ENCODE data around the gene KRTAP4-11. TPM values are rescaled to one million over a fixed set of nuclear protein-coding genes. Genes with fewer than 3 reads are reported as not detected.

The KRTAP4-11 gene
- total and polyA plus RNA-seq, 2 of the 13 experiments (the other 11 are each of a cell fraction or from before 2014, with no cell fraction given): not detected

- TF ChIP-seq SNAPC4 (CRISPR knock-in tag; IDR thresholded peaks at IDR 0.05) (no peak), E2F5 (CRISPR knock-in tag; conservative IDR thresholded peaks at IDR 0.05) (no peak), JUN (CRISPR knock-in tag; IDR thresholded peaks at IDR 0.05) (no peak), KMT2A (CRISPR knock-in tag; IDR thresholded peaks at IDR 0.05) (no peak)
These were observed 29.5 kb upstream of the KRTAP4-11 start (continued) for GRCh38 chr17:41147531-41148204.

GRCh38 chr17:41145261-41145660 lies 27.1 kb upstream of the KRTAP4-11 start:
- CTCF ChIA-PET (ENCODE audit: low intra/inter-chr PET ratio, low total read pairs): no interaction called here
- WGBS (ENCODE audit: low lambda C conversion rate): 0% methylated on average over 2 of the region's 2 CpGs
- no peaks in the 10 kb centered on the region for H4K20me1 ChIP-seq (ENCODE audit: insufficient read depth, low read length)
- BruUV-seq (replicated peaks): no TSS peak
- DNase-seq (ENCODE audit: low spot score): no peak
- peaks cover 36% of the 10 kb centered on the region for H3K9me3 ChIP-seq (ENCODE audit: low read length)
- intact Hi-C loops (cut with micrococcal nuclease; ENCODE audit: unreplicated experiment): no loop called here
- in situ Hi-C loops (cut with HindIII; ENCODE audit: extremely low pct_ligation_motif_present, low pct_unique_long_range_greater_than_20kb): no loop called here
- FAIRE-seq: no peak
- no peak overlapping the region for H3K4me2 ChIP-seq (ENCODE audit: low read depth, low read length)
- H3K4me1 ChIP-seq (ENCODE audit: insufficient read depth, low read length): no peaks in the 10 kb centered on the region
- no peak for ATAC-seq
- H3K27ac ChIP-seq (ENCODE audit: extremely low read length, insufficient read depth, low read length): no peak overlapping the region
- H3K4me3 ChIP-seq (replicated peaks in 1 of 3; ENCODE audit: insufficient read depth in 1 of 3, low read depth in 2 of 3, low read length in 3 of 3): no peak overlapping the region
- TF ChIP-seq SP4 (CRISPR knock-in tag; IDR thresholded peaks at IDR 0.05) (no peak), ZNF333 (CRISPR knock-in tag; IDR thresholded peaks at IDR 0.05; ENCODE audit: borderline replicate concordance) (no peak), U2AF2 (IDR thresholded peaks at IDR 0.05; ENCODE audit: low read depth, low read length) (peak; percentile 40; the same call in 1 of the 2 replicates), STAT5B (CRISPR knock-in tag; IDR thresholded peaks at IDR 0.05) (no peak)
- no peak overlapping the region for H2AFZ ChIP-seq (ENCODE audit: low read length)
- H3K27me3 ChIP-seq (ENCODE audit: control insufficient read depth in 1 of 2, insufficient read depth in 2 of 2, low read length in 2 of 2): no peaks in the 10 kb centered on the region
- POLR2A ChIA-PET: no interaction called here
- H3K79me2 ChIP-seq (ENCODE audit: insufficient read depth, low read length): no peaks in the 10 kb centered on the region
- H3K36me3 ChIP-seq (replicated peaks in 1 of 2; ENCODE audit: control insufficient read depth in 1 of 2, insufficient read depth in 2 of 2, low read length in 2 of 2): no peaks in the 10 kb centered on the region
- H3K9ac ChIP-seq (ENCODE audit: insufficient read depth, low read depth, low read length): no peak overlapping the region
